HG02870 (cell line): Measurements from ENCODE around the gene TFF2.

Source experiments
- ATAC-seq: cut with Tn5 transposase; IDR thresholded peaks from one replicate; pipeline ENCODE4 v1.9.1; 2021; ENCODE audit warnings: mild to moderate bottlenecking, moderate library complexity; ENCODE audit not compliant: unreplicated experiment

Gene TFF2

GRCh38 chr21:42366292-42367010, 15.7 kb upstream of the TFF2 start, which contains the start of gene TFF1:
Gene TFF1, minus strand, starts transcription at chr21:42366535. Its CDS starts 40 bp downstream, at chr21:42366495.
- no peak for ATAC-seq

- no peak for ATAC-seq
These were observed 15.0 kb upstream of the TFF2 start for GRCh38 chr21:42365770-42366169.

GRCh38 chr21:42364304-42364865, 13.6 kb upstream of the TFF2 start:
- no peak for ATAC-seq

GRCh38 chr21:42363312-42363711, 12.5 kb upstream of the TFF2 start:
- no peak for ATAC-seq

- ATAC-seq, result no peak
These were observed 11.9 kb upstream of the TFF2 start for GRCh38 chr21:42362700-42363099.

- no peak for ATAC-seq
These were observed 11.4 kb upstream of the TFF2 start for GRCh38 chr21:42362198-42362597.

- no peak for ATAC-seq
These were observed 10.5 kb upstream of the TFF2 start for GRCh38 chr21:42361286-42361685.

GRCh38 chr21:42360317-42360716, 9.5 kb upstream of the TFF2 start:
- no peak for ATAC-seq

GRCh38 chr21:42358937-42359336, 8.1 kb upstream of the TFF2 start:
- ATAC-seq, result no peak

- no peak for ATAC-seq
These were observed 7.5 kb upstream of the TFF2 start for GRCh38 chr21:42358261-42358660.

GRCh38 chr21:42357307-42357706, 6.5 kb upstream of the TFF2 start:
- no peak for ATAC-seq

GRCh38 chr21:42356650-42357049, 5.9 kb upstream of the TFF2 start:
- no peak for ATAC-seq

- no peak for ATAC-seq
These were observed 5.3 kb upstream of the TFF2 start for GRCh38 chr21:42356046-42356445.

- no peak for ATAC-seq
These were observed 2.8 kb upstream of the TFF2 start for GRCh38 chr21:42353623-42354022.

- no peak for ATAC-seq
These were observed 1.8 kb upstream of the TFF2 start for GRCh38 chr21:42352441-42353095.

GRCh38 chr21:42351626-42352440, 1.0 kb upstream of the TFF2 start:
- ATAC-seq, result no peak

GRCh38 chr21:42350318-42350910, 380 bp downstream of the TFF2 start:
- no peak for ATAC-seq

GRCh38 chr21:42349420-42350317, 1.1 kb downstream of the TFF2 start:
- no peak for ATAC-seq

- ATAC-seq, result no peak
These were observed 2.0 kb downstream of the TFF2 start for GRCh38 chr21:42348762-42349161.
